Measurements from ENCODE around the gene TMEM18. TPM values are rescaled to one million over a fixed set of nuclear protein-coding genes. Genes with fewer than 3 reads are reported as not detected.

Gene TMEM18
- total RNA-seq, 2 experiments from 2014 or later, result 25.6 to 26.3 TPM

DNA sequence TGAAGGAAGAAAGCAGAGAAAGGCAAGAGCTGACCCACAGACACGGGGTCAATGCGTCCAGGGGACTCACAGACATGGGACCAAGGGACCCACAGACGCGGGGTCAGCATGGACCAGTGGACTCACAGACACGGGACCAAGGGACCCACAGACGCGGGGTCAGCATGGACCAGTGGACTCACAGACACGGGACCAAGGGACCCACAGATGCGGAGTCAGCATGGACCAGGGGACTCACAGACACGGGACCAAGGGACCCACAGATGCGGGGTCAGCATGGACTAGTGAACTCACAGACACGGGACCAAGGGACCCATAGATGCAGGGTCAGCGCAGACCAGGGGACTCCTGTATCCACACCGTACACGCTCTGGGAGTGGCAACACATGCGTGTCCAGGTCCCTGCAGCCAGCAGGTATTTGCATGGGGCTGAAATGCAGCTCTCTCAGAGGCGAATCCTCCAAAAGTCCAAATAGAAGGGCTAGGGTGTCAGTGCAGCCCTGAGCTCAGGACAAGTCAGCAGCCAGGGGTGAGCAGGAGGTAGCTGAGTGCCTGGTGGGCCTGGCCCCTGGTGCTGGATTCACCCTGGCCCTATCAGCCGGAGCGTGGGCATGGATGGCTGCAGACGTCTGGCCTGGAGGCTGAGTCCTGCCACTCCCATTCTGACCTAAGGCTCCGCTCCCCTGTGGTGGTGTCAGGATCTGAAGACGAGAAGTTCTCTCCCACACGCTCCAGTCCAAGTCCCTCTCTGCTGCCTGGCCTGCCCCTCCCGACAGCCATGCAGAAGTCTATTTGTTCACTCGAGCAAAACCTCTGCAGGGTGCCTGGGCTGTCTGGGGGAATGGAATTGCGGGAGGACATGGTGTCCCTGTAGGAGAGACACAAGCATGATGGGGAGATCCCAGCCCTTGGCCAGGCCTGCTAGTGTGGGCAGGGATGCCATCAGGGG lies 28.5 kb downstream of the TMEM18 start:
- H3K4me3 Mint-ChIP-seq, result no peak overlapping the region
- Histone ChIP-seq H3K4me1 (ENCODE audit: insufficient read depth, low read length) (peaks cover 10% of the 10 kb centered on the region), H3K36me3 (ENCODE audit: insufficient read depth, low read length) (no peaks in the 10 kb centered on the region), H3K27me3 (ENCODE audit: control insufficient read depth in 1 of 2, insufficient read depth in 2 of 2, low read length in 2 of 2) (no peaks in the 10 kb centered on the region), H3K9me3 (ENCODE audit: control insufficient read depth in 1 of 2, insufficient read depth in 1 of 2, low read length in 2 of 2) (no peaks in the 10 kb centered on the region), H3K4me3 (ENCODE audit: low read length) (no peak overlapping the region), H3K27ac (ENCODE audit: low read depth in 1 of 2, low read length in 2 of 2) (no peak overlapping the region)
- ChIA-PET POLR2A (no interaction called here), CTCF (no interaction called here)
- DNase-seq, result no peak
- no peak for ATAC-seq (ENCODE audit: poor library complexity)
- intact Hi-C loops (cut with DNase I, micrococcal nuclease), result no loop called here
- peaks cover 5% of the 10 kb centered on the region for H3K27me3 Mint-ChIP-seq
- peaks cover 14% of the 10 kb centered on the region for H3K4me1 Mint-ChIP-seq (ENCODE audit: low read depth)
- TF ChIP-seq, protein P1, sequence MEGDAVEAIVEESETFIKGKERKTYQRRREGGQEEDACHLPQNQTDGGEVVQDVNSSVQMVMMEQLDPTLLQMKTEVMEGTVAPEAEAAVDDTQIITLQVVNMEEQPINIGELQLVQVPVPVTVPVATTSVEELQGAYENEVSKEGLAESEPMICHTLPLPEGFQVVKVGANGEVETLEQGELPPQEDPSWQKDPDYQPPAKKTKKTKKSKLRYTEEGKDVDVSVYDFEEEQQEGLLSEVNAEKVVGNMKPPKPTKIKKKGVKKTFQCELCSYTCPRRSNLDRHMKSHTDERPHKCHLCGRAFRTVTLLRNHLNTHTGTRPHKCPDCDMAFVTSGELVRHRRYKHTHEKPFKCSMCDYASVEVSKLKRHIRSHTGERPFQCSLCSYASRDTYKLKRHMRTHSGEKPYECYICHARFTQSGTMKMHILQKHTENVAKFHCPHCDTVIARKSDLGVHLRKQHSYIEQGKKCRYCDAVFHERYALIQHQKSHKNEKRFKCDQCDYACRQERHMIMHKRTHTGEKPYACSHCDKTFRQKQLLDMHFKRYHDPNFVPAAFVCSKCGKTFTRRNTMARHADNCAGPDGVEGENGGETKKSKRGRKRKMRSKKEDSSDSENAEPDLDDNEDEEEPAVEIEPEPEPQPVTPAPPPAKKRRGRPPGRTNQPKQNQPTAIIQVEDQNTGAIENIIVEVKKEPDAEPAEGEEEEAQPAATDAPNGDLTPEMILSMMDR (IDR thresholded peaks at IDR 0.05), result no peak
- H3K36me3 Mint-ChIP-seq (ENCODE audit: low read depth), result no peaks in the 10 kb centered on the region
- H3K9me3 Mint-ChIP-seq, result no peaks in the 10 kb centered on the region
- no peak overlapping the region for H3K27ac Mint-ChIP-seq

DNA sequence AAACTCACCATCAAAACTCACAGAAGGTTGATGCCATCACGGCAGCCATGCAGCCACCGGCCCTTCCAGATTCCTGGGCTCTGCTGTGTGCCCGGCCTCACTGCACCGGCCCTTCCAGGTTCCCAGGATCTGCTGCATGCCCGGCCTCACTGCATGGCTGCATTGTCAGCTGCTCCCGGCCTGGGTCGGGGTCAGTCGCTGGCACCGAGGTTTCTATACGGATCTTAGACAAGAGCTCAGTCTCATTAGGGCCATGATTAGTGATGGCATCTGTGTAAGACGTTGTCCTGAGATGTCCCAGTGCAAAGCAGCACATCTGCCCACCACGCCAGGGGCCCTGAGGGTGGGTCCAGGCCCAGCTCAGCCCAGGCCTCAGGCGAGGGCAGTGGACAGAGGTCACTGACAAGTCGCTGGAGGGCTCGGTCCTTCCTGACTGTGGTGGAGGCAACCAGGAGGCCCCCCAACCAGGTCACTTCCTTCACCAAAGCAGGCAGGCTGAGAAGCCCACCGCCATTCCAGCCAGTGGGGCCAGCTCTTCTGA lies 29.4 kb downstream of the TMEM18 start:
- no peaks in the 10 kb centered on the region for H3K36me3 ChIP-seq (ENCODE audit: insufficient read depth, low read length)
- TF ChIP-seq, protein P1 (IDR thresholded peaks at IDR 0.05), result no peak
- Mint-ChIP-seq H3K36me3 (ENCODE audit: low read depth) (no peaks in the 10 kb centered on the region), H3K4me3 (no peak overlapping the region), H3K4me1 (ENCODE audit: low read depth) (peaks cover 4% of the 10 kb centered on the region), H3K9me3 (no peaks in the 10 kb centered on the region), H3K27ac (no peak overlapping the region), H3K27me3 (peaks cover 5% of the 10 kb centered on the region)
- H3K27ac ChIP-seq (ENCODE audit: low read depth in 1 of 2, low read length in 2 of 2), result no peak overlapping the region
- ChIA-PET POLR2A (no interaction called here), CTCF (no interaction called here)
- ATAC-seq (ENCODE audit: poor library complexity) (no peak), DNase-seq (no peak)
- intact Hi-C loops (cut with DNase I, micrococcal nuclease), result no loop called here
- no peaks in the 10 kb centered on the region for H3K27me3 ChIP-seq (ENCODE audit: control insufficient read depth in 1 of 2, insufficient read depth in 2 of 2, low read length in 2 of 2)
- no peaks in the 10 kb centered on the region for H3K9me3 ChIP-seq (ENCODE audit: control insufficient read depth in 1 of 2, insufficient read depth in 1 of 2, low read length in 2 of 2)
- peaks cover 5% of the 10 kb centered on the region for H3K4me1 ChIP-seq (ENCODE audit: insufficient read depth, low read length)
- no peak overlapping the region for H3K4me3 ChIP-seq (ENCODE audit: low read length)

DNA sequence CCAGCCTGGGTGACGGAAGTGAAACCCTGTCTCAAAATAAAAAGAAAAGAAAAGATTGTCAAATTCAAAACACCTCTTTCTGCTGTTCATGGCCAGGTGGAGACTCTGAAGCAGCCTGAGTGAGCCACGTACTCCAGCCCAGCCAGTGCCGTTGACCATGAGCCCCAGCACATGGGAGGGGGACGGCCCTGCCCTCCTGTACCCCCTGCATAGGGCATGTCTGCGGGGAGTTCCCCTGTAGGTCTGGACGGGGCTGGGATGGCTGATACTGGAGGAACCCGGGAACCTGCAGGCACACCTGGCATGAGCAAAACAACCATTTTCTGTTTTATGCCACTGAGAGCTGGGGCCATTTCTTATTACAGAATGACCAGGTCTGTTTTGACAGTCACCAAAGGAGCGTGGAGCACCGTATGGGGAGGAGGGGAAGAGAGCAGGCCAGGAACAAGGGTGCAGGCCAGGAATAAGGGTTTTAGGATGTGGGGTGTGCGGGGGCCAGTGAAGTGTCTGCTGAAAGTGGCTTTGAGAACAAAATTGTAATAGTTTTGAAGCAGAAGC lies 30.1 kb downstream of the TMEM18 start:
- H3K4me3 ChIP-seq (ENCODE audit: low read length), result no peak overlapping the region
- intact Hi-C loops (cut with DNase I, micrococcal nuclease), result no loop called here
- no peak overlapping the region for H3K4me3 Mint-ChIP-seq

More for the DNA sequence above, 30.1 kb downstream of the TMEM18 start:
- no peaks in the 10 kb centered on the region for H3K36me3 ChIP-seq (ENCODE audit: insufficient read depth, low read length)
- ATAC-seq (ENCODE audit: poor library complexity), result no peak
- TF ChIP-seq, protein P1 (IDR thresholded peaks at IDR 0.05), result no peak
- Mint-ChIP-seq H3K9me3 (no peaks in the 10 kb centered on the region), H3K36me3 (ENCODE audit: low read depth) (no peaks in the 10 kb centered on the region), H3K27me3 (peaks cover 5% of the 10 kb centered on the region), H3K27ac (no peak overlapping the region), H3K4me1 (ENCODE audit: low read depth) (no peaks in the 10 kb centered on the region)
- no peaks in the 10 kb centered on the region for H3K9me3 ChIP-seq (ENCODE audit: control insufficient read depth in 1 of 2, insufficient read depth in 1 of 2, low read length in 2 of 2)
- H3K27me3 ChIP-seq (ENCODE audit: control insufficient read depth in 1 of 2, insufficient read depth in 2 of 2, low read length in 2 of 2), result no peaks in the 10 kb centered on the region
- no peak for DNase-seq
- POLR2A ChIA-PET, result no interaction called here
- H3K4me1 ChIP-seq (ENCODE audit: insufficient read depth, low read length), result peaks cover 3% of the 10 kb centered on the region
- CTCF ChIA-PET, result no interaction called here
- H3K27ac ChIP-seq (ENCODE audit: low read depth in 1 of 2, low read length in 2 of 2), result no peak overlapping the region
